ENCODE measurements around the gene NTMT1.
A peak's percentile ranks its signal among the peaks of the same experiment; 100 is the strongest.

NTMT1 gene

GRCh38 chr9:129597355-129598088, 28.4 kb upstream of the NTMT1 start:
- DNase-seq: no peak

- no peak for DNase-seq
Observed at GRCh38 chr9:129598089-129598596, 27.8 kb upstream of the NTMT1 start.

GRCh38 chr9:129601082-129601674, 24.8 kb upstream of the NTMT1 start:
- DNase-seq: no peak

- no peak for DNase-seq
Observed at GRCh38 chr9:129602598-129603415, 23.2 kb upstream of the NTMT1 start.

- no peak for DNase-seq
Observed at GRCh38 chr9:129604056-129604765, 21.8 kb upstream of the NTMT1 start.

GRCh38 chr9:129604766-129605163, 21.2 kb upstream of the NTMT1 start:
- DNase-seq: no peak

- no peak for DNase-seq
Observed at GRCh38 chr9:129606161-129607026, 19.6 kb upstream of the NTMT1 start.

GRCh38 chr9:129607027-129607387, 19.0 kb upstream of the NTMT1 start:
- DNase-seq: no peak

- DNase-seq: no peak
Observed at GRCh38 chr9:129608561-129609481, 17.1 kb upstream of the NTMT1 start.

- DNase-seq: no peak
Observed at GRCh38 chr9:129609486-129610212, 16.3 kb upstream of the NTMT1 start.

DNA sequence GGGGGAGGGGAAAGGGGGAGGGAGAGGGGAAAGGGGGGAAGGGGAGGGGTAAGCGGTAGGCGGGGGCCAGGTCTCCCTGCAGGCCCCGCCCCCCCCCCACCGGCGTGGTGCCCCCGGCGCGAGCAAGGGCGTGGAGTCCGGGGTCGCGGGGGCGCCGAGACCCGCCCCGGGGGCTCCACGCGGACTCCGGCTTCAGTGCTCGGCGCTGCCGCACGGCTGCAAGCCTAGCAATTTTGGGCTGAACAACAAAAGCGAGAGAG, 15.8 kb upstream of the NTMT1 start:
- DNase-seq: no peak

DNA sequence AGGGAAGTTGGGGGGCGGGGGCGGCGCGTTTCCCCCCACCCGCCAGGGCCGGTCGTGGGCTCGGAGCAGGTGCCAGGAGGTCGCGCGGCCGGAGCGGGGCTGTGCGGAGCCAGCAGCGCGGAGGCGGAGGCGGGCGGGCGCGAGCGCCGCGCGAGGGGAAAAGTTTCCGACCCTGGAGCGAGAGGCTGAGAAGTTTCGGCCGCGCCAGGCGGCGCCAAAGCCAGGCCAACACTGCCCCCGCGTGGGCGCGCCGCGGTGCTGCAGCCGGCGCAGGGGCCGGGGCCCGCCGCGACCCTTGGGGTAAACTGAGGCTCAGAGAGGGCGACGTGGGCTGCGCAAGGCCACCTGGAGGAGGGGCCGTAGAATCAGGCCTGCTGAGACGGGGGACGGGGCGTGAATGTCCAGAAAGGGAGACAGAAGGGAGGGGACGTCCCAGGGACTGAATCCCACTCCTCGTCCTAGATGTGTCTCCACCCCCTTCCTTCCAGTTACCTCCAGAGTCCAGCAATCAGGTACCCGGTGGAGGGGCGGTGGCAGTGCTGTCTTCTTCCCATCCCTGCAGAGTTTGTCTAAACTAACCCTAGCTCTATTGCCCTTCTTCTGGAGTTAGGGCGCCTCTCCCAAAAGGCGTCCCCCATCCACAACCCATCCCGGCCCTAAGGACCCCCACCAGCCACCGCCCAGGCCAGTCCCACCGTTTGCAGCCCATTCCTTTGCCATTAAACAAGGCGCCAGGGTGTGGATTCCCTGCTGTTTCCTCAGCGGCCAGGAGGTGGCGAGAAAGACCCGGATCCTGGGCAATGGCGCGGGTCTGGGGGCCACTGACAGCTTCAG, 15.3 kb upstream of the NTMT1 start:
- peak; percentile 82 for DNase-seq

DNA sequence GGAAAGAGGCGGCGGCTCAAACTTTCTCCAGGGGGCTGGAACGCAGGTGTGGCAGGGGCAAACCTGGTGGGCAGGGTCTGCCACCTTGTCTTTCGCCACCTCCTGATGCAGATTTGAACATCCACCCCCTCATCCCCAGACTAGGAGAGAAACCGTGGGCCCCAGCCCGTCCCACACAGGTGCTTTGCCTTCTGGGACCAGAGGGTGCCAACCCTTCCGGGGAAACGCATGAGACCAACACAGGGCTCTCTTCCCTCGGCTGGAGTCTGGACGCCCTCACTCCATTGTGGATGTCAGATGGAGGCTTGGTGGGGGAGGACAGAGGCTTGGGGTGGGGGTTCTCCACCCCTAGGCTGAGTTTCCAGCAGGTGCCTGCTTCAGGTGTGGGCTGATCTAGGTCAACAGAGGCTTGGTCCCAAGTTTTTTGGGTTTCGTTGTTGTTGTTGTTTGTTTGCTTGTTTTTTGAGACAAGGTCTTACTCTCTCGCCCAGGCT, 14.6 kb upstream of the NTMT1 start:
- no peak for DNase-seq

DNA sequence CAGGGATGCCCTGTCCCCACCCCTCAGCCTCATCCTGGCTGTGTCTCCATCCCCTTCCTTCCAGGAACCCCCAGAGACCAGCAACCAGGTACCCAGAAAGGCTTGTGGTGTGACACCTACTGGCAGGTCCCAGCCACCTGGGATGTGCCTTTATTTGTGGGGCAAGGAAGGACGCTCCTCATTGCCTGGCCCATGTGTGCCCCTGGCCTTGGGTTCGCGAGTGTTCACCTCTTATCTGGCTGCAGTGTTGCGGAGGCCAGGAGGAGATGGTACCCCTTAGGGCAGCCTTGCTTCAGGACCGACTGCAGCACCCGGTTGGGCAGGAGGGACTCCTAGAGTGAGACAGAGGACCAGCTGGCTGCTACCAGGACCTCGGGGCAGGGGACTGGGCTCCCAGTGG, 13.8 kb upstream of the NTMT1 start:
- no peak for DNase-seq

DNA sequence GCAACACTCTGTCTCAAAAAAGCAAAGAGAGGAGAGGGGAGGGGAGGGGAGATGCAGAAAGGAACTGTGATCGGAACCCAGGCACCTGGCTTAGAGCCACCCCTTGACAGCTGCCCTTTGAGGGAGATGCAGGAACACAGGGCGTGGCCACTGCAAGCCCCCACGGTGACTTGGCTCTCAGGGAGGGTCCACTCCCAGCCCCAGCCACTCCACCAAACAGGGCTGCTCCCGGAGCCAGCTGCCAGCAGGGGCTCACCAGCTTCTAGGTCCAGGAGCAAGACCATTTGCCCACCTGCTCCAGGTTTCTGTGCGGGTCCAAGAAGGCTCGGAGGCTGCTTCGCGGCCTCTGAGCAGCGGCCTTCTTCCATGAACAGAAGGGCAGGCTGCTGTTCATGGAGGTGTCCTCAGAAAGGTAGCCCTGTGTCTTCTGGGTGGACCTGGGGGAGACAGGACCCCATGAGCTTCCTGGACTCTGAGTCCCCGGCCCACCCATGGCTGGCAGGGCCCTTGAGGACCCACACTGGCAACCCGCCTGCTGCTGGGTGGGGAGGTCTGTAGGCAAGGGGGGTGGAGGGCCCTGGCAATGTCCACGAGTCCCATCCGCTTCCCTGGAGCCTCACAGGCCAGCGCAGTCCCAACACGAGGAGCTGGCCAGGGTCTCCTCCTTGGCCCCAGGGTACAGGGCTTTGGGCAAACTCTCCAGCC, 13.0 kb upstream of the NTMT1 start:
- DNase-seq: no peak

DNA sequence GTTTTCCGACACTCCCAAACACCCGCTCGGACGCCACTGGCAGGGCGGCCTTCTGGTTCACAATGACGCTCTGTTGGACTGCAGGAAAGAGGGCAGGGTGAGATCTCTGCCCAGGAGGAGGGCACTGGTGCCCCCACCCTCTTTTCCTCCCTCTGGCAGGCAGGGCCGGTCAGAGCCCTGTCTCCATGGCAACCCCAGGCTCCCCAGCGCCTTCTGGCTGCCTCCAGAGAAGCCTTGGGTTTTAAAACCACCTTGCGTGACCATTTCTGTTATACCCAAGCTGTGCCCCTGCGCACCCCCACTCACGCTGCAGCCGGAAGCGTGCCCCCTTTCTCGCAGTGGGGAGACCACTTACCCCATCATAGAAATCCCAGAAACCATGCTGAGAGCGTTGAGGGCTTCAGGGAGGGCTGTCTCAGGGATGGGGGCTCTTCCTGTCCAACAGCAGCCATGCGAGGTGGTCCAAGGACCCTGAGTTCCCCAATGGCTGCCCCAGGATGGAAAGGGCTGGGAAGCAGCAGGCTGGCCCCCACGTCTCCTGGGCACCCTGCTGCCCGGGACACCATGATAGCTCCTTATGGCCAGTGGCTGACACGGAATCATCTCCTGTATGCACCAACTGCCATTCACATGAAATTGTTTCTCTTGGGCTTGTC, 12.3 kb upstream of the NTMT1 start:
- no peak for DNase-seq

DNA sequence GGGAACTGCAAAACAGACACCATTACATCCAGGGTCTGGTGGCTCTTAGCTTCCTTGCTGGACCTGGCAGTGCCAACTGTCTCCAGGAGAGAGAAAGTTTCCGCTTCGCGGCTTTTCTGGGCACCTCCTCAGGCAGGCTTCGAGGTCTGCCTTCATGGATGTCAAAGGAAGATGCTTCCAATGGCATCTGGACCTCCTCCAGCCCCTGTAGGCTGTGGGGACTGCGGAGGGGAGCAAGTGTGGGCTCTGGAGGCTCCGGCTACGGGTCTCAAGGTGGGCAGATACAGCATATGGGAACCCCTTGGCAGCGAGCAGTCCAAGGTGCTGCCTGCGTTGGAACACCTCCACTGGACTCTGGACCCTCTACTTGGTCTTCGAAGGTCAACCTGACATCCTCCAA, 11.0 kb upstream of the NTMT1 start:
- no peak for DNase-seq
